Left hindlimb (tissue), 1 donor: ENCODE measurements around the gene SLFNL1.

Experiments
- DNase-seq: peaks from one replicate; pipeline ENCODE4 v3.0.0-alpha.2; 2018

Gene SLFNL1

DNA sequence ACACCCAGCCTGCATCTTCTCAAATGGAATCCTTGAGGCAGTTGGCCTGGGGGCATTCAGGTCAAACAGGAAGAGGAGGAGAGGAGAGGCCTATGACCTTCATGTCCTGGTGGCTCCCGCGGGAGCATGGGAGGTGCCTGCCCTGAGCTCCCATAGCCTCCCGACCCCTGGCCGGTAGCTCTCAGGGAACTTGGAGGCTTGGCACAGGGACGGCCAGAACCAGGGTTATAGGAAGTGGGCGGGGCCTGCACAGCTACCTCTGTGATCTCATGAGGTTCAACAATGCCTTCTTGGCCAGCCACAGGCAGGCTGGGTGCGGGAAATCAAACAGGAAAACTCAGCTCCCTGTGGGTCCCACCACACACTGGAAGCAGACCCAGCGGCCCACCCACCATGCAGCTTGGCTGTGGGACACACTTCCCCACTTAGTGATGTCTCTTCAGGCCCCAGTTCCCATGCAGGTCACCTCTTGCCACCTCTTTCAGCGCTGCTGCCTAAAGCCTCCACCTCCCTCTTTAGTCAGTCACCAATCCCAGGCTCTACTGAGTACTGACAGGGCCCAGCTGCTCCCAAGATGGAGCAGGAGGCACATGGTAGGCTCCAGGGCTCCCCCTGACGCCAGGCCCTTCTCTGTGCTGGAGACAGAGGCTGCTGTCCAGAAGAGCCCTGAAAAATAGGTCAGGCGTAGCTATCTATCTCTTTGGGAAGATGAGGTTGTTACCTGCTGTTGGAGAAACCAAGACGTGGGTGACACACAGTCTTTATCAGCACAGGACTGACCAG lies at the start of gene SLFNL1:
SLFNL1 (minus strand) TSS at position 200 of the 783 bp plus-strand sequence. CDS start 1,065 bp downstream, outside the sequence.
- DNase-seq: no peak

DNA sequence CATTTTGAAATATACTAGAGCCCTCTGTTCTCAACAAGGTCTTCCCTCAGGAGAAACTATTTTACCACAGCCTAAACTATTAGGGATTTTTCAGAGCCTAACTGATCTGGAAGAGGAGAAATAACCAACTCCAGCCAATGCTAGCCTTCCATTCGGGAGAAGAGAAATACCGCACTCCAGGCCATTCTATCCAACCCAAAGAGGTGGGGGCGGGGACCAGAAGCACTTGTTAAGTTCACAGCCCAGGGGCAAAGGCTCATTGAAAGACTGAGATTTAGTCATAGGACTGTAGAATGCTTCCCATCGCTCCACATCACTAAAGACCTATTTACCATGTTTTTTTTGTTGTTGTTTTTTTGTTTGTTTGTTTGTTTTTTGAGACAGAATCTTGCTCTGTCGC lies 35.4 kb upstream of the SLFNL1 start:
- DNase-seq: no peak

DNA sequence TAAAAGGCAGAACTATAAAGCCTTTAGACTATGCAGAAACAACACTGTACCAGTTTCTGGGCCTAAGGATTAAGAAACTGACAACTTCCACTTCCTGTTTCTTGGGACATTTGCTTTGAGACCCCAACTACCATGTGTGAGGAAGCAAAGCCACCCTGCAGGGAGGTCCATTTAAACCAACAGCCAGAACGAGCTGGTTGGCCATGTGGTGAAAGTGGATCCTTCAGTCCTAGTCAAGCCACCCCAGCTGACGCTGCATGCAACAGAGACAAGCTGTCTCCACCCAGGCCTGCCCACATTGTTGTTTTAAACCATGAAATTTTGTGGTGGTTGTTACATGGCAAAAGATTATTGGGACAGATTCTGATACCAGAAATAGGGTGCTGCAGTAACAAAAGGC lies 31.8 kb upstream of the SLFNL1 start:
- DNase-seq: no peak

DNA sequence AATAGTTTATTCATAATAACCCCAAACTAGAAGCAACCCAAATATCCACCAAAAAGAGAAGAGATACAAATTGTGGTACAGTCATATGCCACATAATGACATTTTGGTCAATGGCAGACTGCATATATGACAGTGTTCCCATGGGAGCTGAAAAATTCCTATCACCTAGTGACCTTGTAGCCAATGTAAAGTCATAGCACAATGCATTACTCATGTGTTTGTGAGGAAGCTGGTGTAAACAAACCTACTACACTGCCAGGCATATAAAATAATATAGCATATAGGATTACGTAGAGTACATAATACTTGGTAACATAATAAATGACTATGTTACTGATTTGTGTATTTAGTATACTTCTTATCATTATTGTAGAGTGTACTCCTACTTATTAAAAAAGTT lies 29.5 kb upstream of the SLFNL1 start:
- no peak for DNase-seq

DNA sequence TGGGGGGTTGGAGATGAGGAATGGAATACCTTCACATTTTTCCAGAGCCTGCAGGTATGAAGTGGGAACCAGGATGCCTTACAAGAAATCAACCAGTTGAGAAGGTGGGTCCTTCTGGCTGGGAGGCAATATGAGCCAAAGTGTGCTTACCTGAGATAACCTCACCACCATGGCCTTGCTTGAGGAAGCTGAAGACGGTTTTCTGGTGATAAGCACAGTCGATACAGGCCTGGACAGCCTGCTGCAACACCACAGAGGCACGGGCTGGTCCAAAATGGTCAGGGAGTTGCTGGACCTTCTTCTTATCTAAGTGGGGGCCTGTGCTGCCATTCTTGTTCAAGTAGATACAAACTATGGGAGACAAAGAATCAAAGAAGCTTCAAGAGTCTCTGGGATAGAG lies 27.0 kb upstream of the SLFNL1 start:
- no peak for DNase-seq

DNA sequence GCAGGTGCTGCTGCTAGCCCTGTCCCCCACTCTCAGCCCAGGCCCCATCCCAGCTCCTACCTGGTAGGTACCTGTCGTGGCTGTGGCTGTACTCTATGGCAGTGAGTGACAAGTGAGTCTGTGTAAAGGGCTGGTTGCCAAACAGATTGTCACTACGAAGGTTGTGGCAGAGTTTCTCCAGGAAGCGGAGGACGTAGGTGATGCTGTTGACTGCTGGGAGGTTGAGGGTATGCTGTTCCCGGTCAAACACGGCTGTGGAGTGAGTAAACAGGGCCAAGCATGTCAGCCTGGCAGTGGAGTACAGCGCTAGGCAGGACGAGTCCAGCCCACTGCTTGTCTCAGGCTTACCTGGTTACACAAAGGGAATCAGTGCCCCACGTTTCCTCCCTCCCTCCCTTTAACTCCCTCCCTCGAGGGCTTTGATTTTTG lies 24.8 kb upstream of the SLFNL1 start:
- DNase-seq: no peak

DNA sequence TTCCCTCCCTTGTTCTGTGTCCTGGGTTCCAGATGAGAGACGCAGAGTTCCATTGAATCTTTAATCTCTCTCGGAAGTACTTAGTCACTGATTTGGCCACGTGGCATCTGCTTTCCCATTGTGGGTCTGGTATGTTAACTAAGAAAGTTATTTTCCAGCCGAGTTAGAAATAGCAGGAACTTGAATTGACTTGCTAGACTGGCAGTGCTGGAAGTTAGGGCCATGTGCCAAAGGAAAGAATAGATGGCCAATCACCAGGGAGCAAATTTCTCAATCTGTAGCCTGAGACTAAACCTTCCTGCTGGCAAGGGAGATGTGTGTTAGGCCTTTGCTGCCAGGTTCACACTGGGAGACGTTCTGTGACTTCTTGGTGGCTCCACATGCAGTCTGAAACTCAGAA lies 24.2 kb upstream of the SLFNL1 start:
- DNase-seq: no peak

DNA sequence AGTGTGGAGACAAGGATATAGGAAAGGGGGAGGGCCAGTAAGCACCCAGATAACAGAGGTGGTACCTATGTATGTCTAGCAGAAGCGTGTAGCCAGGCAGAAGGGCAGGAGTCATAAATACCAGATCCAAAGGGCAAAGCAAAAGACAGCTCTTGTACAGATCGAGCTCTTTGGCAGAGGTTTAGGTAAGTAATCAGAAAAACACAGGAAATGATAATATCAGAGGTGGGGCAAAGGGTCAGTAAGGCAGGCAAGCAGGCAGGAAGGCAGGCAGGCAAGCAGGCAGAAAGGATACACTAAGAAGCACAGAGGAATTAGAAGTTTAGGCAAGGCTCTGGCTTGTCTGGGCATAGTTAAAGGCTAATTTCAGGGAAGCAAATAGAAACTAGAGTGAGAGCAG lies 22.7 kb upstream of the SLFNL1 start:
- no peak for DNase-seq

DNA sequence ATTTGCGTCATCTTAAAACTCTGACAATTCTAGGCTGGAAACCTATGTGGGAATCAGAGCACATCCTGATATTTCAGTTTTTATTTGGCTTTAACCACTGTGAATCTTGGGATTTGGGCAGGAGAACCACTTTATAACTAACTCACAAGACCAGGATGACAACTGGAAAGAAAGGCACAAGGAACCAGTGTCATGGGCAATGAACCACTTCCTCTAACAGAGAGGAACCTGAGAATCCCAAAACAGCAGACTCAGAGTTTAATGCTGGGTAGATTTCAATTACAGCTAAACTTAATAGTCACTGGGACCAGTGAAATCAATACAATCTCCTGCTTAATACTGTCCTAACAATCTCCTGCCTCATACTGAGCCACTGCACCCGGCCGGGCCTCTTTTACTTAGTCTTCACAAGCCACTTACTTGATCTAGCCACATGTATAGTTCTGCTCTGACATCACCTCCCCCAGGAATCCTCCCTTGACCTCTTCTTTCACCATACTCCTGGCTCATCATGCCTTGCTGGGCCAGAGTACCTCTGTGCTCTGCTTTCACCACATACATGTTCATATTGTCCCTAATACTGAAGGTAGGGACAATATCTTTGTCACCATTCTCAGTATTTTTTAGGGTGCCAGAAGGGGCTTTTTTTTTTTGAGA lies 20.2 kb upstream of the SLFNL1 start:
- DNase-seq: no peak

DNA sequence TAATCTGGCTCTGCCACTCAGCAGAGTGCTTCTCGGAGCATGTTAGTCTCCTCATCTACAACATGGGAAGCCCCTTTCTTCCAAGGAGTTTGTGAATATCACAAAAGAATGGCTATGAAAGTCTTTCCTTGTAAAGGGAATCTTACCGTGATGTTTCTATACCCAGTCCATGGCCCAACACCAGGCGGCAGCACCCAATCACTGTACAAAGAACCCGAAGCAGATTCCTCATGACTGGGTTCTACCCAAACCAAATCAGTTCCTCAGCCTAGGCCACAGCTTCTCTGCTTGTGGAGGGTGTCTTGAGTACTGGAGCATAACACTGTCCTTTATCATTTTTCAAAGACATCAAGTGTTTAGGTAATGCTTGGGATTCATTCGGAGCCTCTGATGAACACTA lies 16.6 kb upstream of the SLFNL1 start:
- no peak for DNase-seq

DNA sequence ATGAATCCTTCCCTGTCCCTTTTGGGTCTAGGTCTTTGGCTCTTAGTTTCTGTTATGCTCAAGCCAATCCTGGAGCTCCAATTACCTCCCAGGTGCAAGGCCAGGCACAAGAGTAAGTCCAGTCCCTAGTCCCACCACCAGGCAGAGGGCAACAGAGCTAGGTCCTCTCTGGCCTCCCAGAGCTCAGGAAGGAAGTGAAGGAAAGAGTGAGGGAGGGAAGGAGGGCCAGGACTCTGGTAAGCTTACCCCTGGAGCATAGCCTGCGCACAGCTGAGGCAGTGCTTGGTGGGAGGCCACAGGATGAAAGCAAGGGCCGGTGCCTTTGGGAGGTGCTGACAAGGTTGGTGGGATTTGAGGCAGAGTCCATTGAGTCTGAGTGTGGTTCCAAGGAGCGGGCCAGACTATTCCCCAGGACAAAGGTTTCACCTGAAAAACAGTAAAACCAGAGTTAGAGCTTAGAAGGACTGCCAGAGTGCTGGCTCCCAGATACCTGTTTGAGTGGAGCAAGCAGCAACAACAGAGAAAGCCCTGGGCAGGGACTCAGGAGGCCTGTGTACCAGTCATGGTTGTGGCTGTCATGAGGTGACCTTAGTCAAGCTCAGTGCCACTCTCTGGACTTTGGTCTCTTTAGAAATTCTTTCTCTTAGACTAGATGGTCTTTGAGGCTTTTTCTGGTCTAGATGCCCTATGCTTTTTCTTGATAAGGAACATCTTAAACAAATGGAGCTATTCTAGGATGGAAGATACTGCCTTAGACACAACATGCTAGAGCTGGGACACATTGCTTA lies 15.8 kb upstream of the SLFNL1 start:
- no peak for DNase-seq

DNA sequence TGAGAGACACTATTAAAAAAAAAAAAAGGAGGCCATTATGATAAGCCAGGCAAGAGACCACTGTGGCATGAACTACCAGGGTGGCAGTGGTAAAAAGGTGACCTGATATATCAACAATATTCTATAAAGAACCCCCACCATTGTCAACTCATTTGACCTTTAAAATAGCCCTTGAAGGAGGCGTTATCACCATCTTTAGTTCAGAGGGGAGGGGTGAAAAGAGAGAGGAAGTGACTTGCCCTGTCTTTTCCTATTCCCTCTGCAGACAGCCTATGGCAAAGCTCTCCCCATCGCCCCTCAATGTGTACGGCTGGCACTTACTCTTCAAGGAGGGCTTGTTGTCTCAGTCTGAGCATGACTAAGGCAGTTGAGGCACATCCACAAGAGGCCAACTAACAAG lies 11.7 kb upstream of the SLFNL1 start:
- no peak for DNase-seq

DNA sequence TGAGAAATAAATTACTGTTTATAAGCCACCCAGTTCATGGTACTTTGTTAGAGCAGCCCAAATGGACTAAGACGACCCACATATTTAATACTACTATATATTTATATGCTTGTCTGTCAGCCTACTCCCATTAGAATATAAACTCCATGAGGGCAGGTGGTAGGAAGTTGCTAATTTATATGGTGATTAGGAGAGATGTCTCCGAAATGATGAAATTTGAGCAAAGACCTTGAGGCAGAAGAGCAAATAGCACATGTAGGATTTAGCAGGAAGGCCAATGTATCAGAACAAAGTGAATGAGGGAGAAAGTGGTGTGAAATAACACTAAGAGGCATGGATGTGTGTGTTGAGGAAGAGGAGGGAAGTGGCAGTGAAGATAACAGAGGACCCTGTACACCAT lies 10.6 kb upstream of the SLFNL1 start:
- no peak for DNase-seq

DNA sequence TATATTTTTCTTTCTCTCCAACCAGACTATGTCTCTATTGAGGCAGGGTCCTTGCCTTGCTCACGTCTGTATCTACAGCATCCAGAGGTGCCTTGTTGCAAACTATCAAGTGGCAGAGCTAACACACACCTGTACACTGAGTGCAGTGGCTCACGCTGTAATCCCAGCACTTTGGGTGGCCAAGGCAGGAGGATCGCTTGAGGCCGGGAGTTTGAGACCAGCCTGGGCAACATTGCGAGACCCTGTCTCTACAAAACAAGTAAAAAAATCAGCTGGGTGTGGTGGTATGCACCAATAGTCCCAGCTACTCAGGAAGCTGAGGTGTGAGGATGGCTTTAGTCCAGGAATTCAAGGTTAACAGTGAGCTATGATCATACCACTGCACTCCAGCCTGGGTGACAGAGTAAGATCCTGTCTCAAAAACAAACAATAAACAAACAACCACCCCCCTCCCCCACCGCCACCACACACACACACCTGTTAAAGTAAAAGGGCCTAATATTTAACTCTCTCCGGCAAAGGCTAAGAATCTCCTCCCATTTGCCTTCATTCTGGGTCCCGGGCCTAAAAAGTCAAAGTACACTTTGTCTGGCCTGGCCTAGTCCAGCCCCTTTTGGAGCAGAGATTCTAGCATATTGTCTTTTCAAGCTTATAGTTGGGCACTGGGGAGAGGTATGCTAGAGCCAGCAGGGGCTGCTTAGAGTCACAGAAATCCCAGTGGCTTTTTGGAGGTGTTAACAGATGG lies 9.5 kb upstream of the SLFNL1 start:
- no peak for DNase-seq

DNA sequence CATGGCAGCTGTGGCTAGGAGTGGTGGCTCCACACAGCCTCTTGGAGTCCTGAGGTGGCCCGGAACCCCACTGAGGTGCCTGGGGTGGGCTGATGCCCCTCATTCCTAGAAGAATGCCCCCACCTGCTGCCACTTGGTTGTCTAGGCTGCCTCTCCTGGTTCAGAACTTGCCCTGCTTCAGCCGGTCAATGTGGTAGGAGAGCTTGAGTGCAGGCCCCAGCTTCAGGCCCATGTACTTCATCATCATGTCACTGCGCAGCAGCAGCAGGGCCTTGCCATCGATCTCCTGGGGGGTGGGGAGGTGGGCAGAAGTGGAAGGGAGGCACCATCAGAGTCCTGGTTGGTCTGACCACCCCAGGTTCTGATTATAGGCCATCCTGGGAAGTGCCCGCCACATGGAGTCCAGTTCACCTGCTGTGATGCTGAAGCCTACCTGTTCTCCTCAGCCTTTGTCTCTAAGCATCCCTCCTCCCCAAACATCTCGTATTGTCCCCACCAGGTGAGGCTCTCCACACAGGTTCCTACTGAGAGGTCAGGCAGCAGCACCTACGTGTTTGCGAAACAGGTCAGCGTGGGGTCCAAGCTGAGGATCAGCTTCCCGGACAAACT lies 6.6 kb upstream of the SLFNL1 start:
- no peak for DNase-seq

DNA sequence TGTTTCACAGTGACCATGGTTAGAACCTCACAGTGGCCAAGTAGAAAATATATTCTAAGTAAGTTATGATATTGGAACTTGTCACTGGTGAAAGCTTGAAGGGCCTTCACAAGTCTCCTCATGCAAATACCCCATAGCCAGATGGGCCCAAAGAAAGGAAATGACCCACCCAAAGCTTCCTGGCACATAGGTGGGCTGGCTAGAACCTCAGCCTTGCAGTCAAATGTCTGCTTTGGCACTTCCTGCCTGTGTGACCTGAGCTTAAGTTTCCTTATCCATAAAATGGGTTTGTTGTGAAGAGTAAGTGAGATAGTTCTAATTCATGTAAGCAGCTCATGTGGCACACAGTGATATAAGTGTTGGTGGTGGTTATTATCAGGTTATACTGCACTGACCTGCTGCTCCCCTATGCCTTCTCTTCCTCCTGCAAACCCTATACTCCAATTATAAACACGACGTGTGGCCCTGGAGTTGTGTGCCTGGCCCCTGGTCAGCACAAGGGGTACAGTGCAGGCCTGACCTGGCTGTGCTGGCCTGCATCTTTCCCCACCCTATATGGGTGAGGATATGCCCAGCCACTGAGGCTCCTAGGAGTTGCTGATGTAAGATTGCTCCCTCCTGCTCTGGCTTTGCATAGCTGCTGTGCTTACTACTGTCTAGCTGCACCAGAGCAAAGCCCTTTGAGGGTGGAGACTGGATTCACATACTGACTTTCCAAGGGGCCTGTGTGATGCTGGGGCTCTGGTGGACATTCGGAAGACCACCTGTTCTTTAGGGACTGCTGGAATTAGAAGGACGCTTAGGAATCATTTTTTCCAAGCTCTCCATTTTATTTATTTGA lies 4.7 kb upstream of the SLFNL1 start:
- DNase-seq: no peak

DNA sequence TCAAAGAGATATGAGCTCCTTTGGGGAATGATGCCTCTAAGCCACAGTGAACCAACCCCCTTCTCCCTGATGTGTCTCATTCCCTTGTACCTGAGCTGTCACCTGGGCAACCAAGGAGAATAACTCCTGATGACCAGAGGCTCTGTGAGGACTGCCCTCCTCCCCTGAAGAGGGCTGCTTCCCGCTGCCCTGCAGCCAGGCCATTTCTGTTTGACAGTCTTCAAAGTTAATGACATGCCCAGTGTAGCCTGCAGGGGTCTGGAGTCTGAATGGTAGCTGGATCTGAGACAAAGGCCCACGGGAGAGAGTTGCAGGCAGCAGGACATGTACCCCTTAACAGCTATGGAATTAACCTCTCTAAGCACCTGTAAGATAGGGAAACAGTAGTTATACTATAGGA lies 3.4 kb upstream of the SLFNL1 start:
- DNase-seq: no peak

DNA sequence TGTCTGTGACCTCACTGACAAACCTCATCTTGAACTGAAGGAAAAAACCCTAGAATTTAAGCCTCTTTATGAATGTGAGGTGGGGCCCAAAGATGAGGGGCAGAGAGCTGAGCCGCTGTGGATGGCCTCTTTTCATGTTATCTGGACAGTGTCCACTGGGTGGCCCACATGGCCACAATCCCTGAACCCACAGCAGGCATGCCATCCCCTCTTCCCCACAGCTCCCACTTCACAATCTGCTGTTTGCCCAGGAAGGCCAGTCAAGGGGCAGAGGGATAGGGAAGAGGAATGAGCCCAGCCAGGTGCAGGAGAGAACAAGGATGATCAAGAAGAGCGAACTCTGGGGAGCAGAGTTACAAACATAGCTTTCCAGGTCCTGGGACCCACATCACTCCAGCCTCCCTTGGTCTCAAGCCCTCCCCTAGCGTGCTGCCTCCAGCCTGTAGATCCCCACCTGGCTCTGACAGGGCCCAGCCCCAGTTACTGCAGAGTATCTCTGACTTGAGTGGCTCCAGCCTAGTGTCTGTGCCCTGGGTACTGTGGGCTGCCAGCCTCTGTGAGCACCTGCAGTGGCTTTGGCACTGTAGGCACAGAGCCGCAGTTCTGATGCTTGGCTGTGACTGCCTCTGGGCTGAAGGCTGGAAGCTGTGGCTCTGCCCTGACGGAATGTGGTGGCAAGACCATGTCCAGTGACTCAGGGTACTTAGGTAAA lies 1.9 kb upstream of the SLFNL1 start:
- no peak for DNase-seq

DNA sequence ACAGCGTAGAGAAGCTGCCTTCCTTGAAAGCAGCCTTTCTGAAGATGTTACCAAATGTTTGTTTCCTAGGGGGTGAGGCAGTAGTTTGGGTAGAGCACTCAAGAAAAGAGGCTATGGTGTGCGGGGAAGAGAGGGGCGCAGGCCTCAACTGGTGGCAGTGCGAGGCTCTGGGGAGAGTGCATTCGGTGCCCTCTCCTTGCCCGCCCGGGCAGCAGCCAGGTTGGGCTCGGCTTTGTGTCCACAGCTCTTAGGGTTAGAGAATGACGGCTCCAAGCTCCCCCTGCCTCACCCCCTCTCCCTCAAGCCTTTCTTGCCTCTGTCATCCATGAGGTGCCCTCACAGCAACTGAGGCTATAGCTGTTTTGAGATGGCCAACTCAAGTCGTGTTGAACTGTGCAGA lies 899 bp upstream of the SLFNL1 start:
- DNase-seq: no peak

DNA sequence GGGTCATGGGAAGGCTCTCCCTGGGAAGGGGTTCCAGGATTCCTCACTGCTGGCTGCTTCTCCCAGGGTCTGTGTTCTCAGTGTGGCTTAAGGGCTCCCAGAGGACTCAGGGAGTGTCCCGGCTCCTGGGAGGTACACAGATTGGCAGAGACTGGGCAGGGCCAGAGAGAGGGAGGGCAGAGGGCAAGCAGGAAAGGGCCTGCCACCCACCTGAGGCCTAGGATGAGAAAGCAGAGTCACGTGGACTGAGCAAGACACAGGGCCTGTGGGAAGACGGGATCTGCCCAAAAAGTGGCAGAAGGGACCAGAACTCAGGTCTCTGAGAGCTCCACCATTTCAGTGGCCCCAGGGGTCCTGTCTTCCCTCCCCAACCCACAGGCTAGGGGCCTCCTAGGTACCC lies 871 bp downstream of the SLFNL1 start:
- DNase-seq: no peak

DNA sequence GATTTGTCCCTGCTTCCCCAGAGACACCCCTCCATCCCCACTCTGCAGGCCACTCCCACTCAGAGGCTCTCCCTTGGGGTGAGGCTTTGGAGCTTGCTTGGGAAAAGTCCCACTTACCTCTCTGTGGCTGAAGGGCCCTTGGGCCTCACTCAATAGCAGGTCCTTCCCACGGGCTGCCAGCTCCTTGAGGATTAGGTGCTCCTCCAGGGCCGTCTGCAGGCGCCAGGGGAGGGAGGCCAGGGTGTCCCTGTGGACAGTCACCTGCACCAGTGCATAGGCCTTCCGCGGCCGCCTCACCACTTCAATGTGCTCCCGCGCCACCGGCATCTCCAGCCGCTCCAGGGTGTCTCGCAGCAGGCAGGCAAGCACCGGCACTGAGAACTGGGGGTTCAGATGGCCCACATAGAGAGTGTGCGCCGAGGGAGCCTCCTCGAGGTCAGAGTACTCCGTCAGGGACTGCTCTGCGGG lies 1.4 kb downstream of the SLFNL1 start:
- no peak for DNase-seq
